Activated T-helper 1 cell treated with anti-CD3 and anti-CD28 coated beads, Interleukin-12 subunit alpha, Interleukin-12 subunit beta, Interleukin-2, Interleukin-4 antibody, amounts not matched to agents 30 ng/mL and 10 ng/mL and 1 ng/mL, durations not matched to agents 14 hours and 24 hours and 36 hours (primary cell): ENCODE results near the gene GNAS. TPM values are rescaled to one million over a fixed set of nuclear protein-coding genes. Genes with fewer than 3 reads are reported as not detected.

Experiments used
- DNase-seq: peaks from one replicate; pipeline ENCODE4 v3.0.0; 2021; ENCODE audit warnings: low spot score
- H3K27ac Mint-ChIP-seq: one replicate; pipeline ENCODE4 v1.8.0; 2021; ENCODE audit warnings: mild to moderate bottlenecking, mixed read lengths
- H3K27me3 Mint-ChIP-seq: one replicate; pipeline ENCODE4 v1.8.0; 2022; ENCODE audit warnings: mild to moderate bottlenecking, moderate library complexity, mixed read lengths; ENCODE audit not compliant: insufficient read depth
- H3K36me3 Mint-ChIP-seq: one replicate; pipeline ENCODE4 v1.8.0; 2021; ENCODE audit warnings: low read depth, mixed read lengths
- H3K4me1 Mint-ChIP-seq: one replicate; pipeline ENCODE4 v1.8.0; 2021; ENCODE audit warnings: low read depth, mixed read lengths
- H3K4me3 Mint-ChIP-seq: one replicate; pipeline ENCODE4 v1.8.0; 2021; ENCODE audit warnings: mild to moderate bottlenecking, moderate library complexity, mixed read lengths
- H3K9me3 Mint-ChIP-seq: one replicate; pipeline ENCODE4 v1.8.0; 2021; ENCODE audit warnings: mixed read lengths
- intact Hi-C: fragments of 100-400 bp; cut with micrococcal nuclease; formaldehyde crosslinking; loops from one replicate; pipeline ENCODE4 v1.15.1; 2024
- total RNA-seq: library from RNA; stranded (reverse); gene quantifications from 2 replicates; pipeline ENCODE4 v1.2.3, GENCODE V29; 2022

GNAS gene
- total RNA-seq = 498 and 505 TPM in 2 replicates

GRCh38 chr20:58852543-58853271 lies at the start of gene GNAS:
TSS of gene GNAS (plus strand) at chr20:58852716.
- no peak within 1 kb of the TSS for H3K27ac Mint-ChIP-seq
- peak; percentile 39 for DNase-seq
- H3K36me3 Mint-ChIP-seq = no peaks in the 10 kb centered on the region
- H3K4me1 Mint-ChIP-seq = peaks cover 30% of the 10 kb centered on the region
- peak within 1 kb of the TSS; percentile 87 for H3K4me3 Mint-ChIP-seq
- H3K27me3 Mint-ChIP-seq = peaks cover 58% of the 10 kb centered on the region
- intact Hi-C loops = loop anchor here (1.0 kb wide), 1 partner anchor 202 kb away; no protein-coding TSS in a partner anchor
- H3K9me3 Mint-ChIP-seq = no peaks in the 10 kb centered on the region

- Mint-ChIP-seq H3K27ac (no peak overlapping the region), H3K27me3 (peaks cover 32% of the 10 kb centered on the region), H3K36me3 (no peaks in the 10 kb centered on the region), H3K4me3 (no peak overlapping the region), H3K9me3 (no peaks in the 10 kb centered on the region), H3K4me1 (no peaks in the 10 kb centered on the region)
- DNase-seq = no peak
- intact Hi-C loops = no loop called here
Observed at GRCh38 chr20:58803533-58803932, 49.0 kb upstream of the GNAS start.

- Mint-ChIP-seq H3K9me3 (no peaks in the 10 kb centered on the region), H3K36me3 (no peaks in the 10 kb centered on the region), H3K27me3 (peaks cover 37% of the 10 kb centered on the region), H3K4me3 (no peak overlapping the region), H3K27ac (no peak overlapping the region), H3K4me1 (no peaks in the 10 kb centered on the region)
- DNase-seq = no peak
- intact Hi-C loops = no loop called here
Observed at GRCh38 chr20:58807801-58808200, 44.7 kb upstream of the GNAS start.

GRCh38 chr20:58808271-58809046 lies 44.1 kb upstream of the GNAS start:
- Mint-ChIP-seq H3K4me3 (no peak overlapping the region), H3K9me3 (no peaks in the 10 kb centered on the region), H3K36me3 (no peaks in the 10 kb centered on the region), H3K27me3 (peaks cover 34% of the 10 kb centered on the region), H3K27ac (no peak overlapping the region), H3K4me1 (no peaks in the 10 kb centered on the region)
- intact Hi-C loops = no loop called here
- no peak for DNase-seq

GRCh38 chr20:58810116-58810878 lies 42.2 kb upstream of the GNAS start:
- Mint-ChIP-seq H3K4me3 (no peak overlapping the region), H3K27ac (no peak overlapping the region), H3K4me1 (no peaks in the 10 kb centered on the region), H3K36me3 (no peaks in the 10 kb centered on the region), H3K27me3 (peaks cover 46% of the 10 kb centered on the region), H3K9me3 (no peaks in the 10 kb centered on the region)
- DNase-seq = no peak
- intact Hi-C loops = loop anchor here (10.0 kb wide), 1 partner anchor 155 kb away; the partner anchor contains the start of gene STX16

GRCh38 chr20:58810879-58811250 lies 41.7 kb upstream of the GNAS start:
- H3K4me3 Mint-ChIP-seq = no peak overlapping the region
- H3K27ac Mint-ChIP-seq = no peak overlapping the region
- H3K27me3 Mint-ChIP-seq = peaks cover 42% of the 10 kb centered on the region
- intact Hi-C loops = loop anchor here (10.0 kb wide), 1 partner anchor 156 kb away; the partner anchor contains the start of gene STX16
- no peak for DNase-seq
- no peaks in the 10 kb centered on the region for H3K4me1 Mint-ChIP-seq
- no peaks in the 10 kb centered on the region for H3K9me3 Mint-ChIP-seq
- no peaks in the 10 kb centered on the region for H3K36me3 Mint-ChIP-seq

GRCh38 chr20:58811334-58811733 lies 41.2 kb upstream of the GNAS start:
- DNase-seq = no peak
- Mint-ChIP-seq H3K9me3 (no peaks in the 10 kb centered on the region), H3K4me1 (no peaks in the 10 kb centered on the region), H3K36me3 (no peaks in the 10 kb centered on the region), H3K27me3 (peaks cover 42% of the 10 kb centered on the region), H3K4me3 (no peak overlapping the region), H3K27ac (no peak overlapping the region)
- intact Hi-C loops = loop anchor here (10.0 kb wide), 1 partner anchor 157 kb away; the partner anchor contains the start of gene STX16

- no peak for DNase-seq
- Mint-ChIP-seq H3K9me3 (no peaks in the 10 kb centered on the region), H3K27me3 (peaks cover 38% of the 10 kb centered on the region), H3K4me3 (no peak overlapping the region), H3K36me3 (no peaks in the 10 kb centered on the region), H3K27ac (no peak overlapping the region), H3K4me1 (peaks cover 4% of the 10 kb centered on the region)
- intact Hi-C loops = loop anchor here (10.0 kb wide), 1 partner anchor 159 kb away; the partner anchor contains the start of gene STX16
Observed at GRCh38 chr20:58813369-58813768, 39.1 kb upstream of the GNAS start.

- Mint-ChIP-seq H3K9me3 (peaks cover 2% of the 10 kb centered on the region), H3K27me3 (peaks cover 31% of the 10 kb centered on the region), H3K36me3 (peaks cover 4% of the 10 kb centered on the region), H3K27ac (no peak overlapping the region), H3K4me1 (peaks cover 16% of the 10 kb centered on the region), H3K4me3 (no peak overlapping the region)
- DNase-seq = no peak
- intact Hi-C loops = loop anchor here (5.0 to 10.0 kb wide), 3 partner anchors 123 to 347 kb away; partner anchors contain the start of genes NPEPL1, STX16 and ZNF831
Observed at GRCh38 chr20:58815448-58815847, 37.1 kb upstream of the GNAS start.

- H3K4me1 Mint-ChIP-seq = peaks cover 16% of the 10 kb centered on the region
- peaks cover 35% of the 10 kb centered on the region for H3K27me3 Mint-ChIP-seq
- H3K36me3 Mint-ChIP-seq = peaks cover 6% of the 10 kb centered on the region
Observed at GRCh38 chr20:58816051-58816450, 36.5 kb upstream of the GNAS start.

GRCh38 chr20:58816957-58817651 lies 35.4 kb upstream of the GNAS start:
- DNase-seq = no peak
- peaks cover 6% of the 10 kb centered on the region for H3K36me3 Mint-ChIP-seq
- peaks cover 16% of the 10 kb centered on the region for H3K4me1 Mint-ChIP-seq
- H3K27me3 Mint-ChIP-seq = peaks cover 34% of the 10 kb centered on the region
- H3K27ac Mint-ChIP-seq = no peak overlapping the region
- no peak overlapping the region for H3K4me3 Mint-ChIP-seq
- intact Hi-C loops = loop anchor here (5.0 to 10.0 kb wide), 3 partner anchors 125 to 345 kb away; partner anchors contain the start of genes NPEPL1, STX16 and ZNF831
- H3K9me3 Mint-ChIP-seq = peaks cover 11% of the 10 kb centered on the region

More at GRCh38 chr20:58816051-58816450, 36.5 kb upstream of the GNAS start:
- DNase-seq = no peak
- no peak overlapping the region for H3K27ac Mint-ChIP-seq
- H3K4me3 Mint-ChIP-seq = no peak overlapping the region
- peaks cover 7% of the 10 kb centered on the region for H3K9me3 Mint-ChIP-seq
- intact Hi-C loops = loop anchor here (5.0 to 10.0 kb wide), 3 partner anchors 124 to 346 kb away; partner anchors contain the start of genes NPEPL1, STX16 and ZNF831

- no peak overlapping the region for H3K27ac Mint-ChIP-seq
- H3K4me3 Mint-ChIP-seq = no peak overlapping the region
- peaks cover 11% of the 10 kb centered on the region for H3K9me3 Mint-ChIP-seq
- no peak for DNase-seq
- peaks cover 6% of the 10 kb centered on the region for H3K36me3 Mint-ChIP-seq
- H3K27me3 Mint-ChIP-seq = peaks cover 37% of the 10 kb centered on the region
- intact Hi-C loops = loop anchor here (1.0 to 10.0 kb wide), 7 partner anchors 30 to 1197 kb away; partner anchors contain the start of genes NPEPL1, STX16, ZBP1 and ZNF831
- peaks cover 16% of the 10 kb centered on the region for H3K4me1 Mint-ChIP-seq
Observed at GRCh38 chr20:58817748-58818147, 34.8 kb upstream of the GNAS start.
